ENCODE measurements around the gene SLC38A2.

DNA sequence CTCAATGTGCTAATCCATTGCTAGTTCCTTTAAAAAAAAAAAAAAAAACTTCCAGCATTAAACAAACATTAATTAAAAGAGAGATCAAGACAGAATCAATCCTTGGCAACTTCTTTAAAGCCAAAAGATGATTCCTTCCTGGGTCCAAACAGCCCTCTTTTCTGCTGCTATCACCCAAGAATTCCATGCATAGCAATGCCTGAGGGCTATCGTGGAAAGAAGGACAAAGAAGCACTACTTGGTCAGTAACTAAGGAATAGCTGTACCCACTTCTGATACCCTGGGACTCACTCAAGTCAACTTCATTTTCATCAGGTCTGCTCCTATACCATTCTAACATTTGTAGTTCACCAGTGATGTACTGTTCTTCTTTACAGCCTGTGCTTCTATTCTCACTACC lies 51.8 kb downstream of the SLC38A2 start:
- TF ChIP-seq, protein P1, sequence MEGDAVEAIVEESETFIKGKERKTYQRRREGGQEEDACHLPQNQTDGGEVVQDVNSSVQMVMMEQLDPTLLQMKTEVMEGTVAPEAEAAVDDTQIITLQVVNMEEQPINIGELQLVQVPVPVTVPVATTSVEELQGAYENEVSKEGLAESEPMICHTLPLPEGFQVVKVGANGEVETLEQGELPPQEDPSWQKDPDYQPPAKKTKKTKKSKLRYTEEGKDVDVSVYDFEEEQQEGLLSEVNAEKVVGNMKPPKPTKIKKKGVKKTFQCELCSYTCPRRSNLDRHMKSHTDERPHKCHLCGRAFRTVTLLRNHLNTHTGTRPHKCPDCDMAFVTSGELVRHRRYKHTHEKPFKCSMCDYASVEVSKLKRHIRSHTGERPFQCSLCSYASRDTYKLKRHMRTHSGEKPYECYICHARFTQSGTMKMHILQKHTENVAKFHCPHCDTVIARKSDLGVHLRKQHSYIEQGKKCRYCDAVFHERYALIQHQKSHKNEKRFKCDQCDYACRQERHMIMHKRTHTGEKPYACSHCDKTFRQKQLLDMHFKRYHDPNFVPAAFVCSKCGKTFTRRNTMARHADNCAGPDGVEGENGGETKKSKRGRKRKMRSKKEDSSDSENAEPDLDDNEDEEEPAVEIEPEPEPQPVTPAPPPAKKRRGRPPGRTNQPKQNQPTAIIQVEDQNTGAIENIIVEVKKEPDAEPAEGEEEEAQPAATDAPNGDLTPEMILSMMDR (IDR thresholded peaks at IDR 0.05) = no peak
- TF ChIP-seq, protein P2, sequence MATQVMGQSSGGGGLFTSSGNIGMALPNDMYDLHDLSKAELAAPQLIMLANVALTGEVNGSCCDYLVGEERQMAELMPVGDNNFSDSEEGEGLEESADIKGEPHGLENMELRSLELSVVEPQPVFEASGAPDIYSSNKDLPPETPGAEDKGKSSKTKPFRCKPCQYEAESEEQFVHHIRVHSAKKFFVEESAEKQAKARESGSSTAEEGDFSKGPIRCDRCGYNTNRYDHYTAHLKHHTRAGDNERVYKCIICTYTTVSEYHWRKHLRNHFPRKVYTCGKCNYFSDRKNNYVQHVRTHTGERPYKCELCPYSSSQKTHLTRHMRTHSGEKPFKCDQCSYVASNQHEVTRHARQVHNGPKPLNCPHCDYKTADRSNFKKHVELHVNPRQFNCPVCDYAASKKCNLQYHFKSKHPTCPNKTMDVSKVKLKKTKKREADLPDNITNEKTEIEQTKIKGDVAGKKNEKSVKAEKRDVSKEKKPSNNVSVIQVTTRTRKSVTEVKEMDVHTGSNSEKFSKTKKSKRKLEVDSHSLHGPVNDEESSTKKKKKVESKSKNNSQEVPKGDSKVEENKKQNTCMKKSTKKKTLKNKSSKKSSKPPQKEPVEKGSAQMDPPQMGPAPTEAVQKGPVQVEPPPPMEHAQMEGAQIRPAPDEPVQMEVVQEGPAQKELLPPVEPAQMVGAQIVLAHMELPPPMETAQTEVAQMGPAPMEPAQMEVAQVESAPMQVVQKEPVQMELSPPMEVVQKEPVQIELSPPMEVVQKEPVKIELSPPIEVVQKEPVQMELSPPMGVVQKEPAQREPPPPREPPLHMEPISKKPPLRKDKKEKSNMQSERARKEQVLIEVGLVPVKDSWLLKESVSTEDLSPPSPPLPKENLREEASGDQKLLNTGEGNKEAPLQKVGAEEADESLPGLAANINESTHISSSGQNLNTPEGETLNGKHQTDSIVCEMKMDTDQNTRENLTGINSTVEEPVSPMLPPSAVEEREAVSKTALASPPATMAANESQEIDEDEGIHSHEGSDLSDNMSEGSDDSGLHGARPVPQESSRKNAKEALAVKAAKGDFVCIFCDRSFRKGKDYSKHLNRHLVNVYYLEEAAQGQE (IDR thresholded peaks at IDR 0.05; ENCODE audit: insufficient read depth in 1 of 2, low read depth in 2 of 2, low read length in 1 of 2) = no peak
